HG02981 (cell line): ENCODE data around the gene CUL1.

Experiments
- ATAC-seq: cut with Tn5 transposase; IDR thresholded peaks from one replicate; pipeline ENCODE4 v1.9.1; 2021; ENCODE audit warnings: mild to moderate bottlenecking, moderate library complexity; ENCODE audit not compliant: unreplicated experiment

The CUL1 gene

DNA sequence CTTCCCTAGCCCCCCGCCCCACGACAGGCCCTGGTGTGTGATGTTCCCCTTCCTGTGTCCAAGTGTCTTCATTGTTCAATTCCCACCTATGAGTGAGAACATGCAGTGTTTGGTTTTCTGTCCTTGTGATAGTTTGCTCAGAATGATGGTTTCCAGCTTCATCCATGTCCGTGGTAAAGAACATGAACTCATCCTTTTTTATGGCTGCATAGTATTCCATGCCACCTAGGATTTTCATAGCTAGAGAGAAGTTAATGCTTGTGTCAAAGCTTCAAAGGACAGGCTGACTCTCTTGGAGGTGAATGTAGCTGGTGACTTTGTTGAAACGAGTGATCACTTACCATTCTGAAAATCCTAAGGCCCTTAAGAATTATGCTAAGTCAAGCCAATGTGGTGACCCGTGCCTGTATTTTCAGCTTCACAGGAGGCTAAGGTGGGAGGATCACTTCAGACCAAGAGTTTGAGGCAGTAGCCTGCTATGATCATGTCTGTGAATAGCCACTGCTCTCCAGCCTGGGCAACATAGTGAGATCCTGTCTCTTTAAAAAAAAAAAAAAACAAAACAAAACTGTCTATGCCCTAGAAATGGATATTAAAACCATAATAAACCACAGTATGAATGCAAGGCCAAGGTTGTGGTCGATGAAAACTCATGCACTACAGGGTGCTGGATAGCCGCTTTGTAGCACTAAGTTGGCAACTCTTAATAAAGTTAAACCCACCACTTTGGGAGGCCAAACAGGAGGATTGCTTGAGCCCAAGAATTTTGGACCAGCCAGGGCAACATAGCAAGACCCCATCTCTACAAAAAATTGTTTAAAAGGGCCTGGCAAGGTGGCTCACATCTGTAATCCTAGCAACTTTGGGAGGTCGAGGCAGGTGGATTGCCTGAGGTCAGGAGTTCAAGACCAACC, 52.0 kb downstream of the CUL1 start:
- ATAC-seq: no peak

DNA sequence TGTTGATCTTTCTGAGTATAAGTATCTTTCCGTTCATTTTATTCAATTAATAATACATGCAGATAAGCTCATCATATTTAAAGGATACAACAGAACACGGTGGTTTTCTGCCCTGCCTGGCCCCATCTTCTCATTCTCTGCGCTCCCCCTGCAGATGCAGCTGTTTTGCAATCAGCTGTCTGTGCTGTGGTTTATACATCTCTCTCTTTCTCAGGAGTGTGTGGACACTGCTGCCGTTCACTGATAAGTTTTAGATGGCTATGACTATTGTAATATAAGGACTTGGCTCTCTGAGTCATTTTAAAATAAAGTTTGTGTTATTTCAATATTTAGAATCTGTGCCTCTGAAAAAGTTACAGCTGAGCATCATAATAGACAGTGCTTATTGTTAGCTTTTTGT, 54.5 kb downstream of the CUL1 start:
- ATAC-seq: no peak

DNA sequence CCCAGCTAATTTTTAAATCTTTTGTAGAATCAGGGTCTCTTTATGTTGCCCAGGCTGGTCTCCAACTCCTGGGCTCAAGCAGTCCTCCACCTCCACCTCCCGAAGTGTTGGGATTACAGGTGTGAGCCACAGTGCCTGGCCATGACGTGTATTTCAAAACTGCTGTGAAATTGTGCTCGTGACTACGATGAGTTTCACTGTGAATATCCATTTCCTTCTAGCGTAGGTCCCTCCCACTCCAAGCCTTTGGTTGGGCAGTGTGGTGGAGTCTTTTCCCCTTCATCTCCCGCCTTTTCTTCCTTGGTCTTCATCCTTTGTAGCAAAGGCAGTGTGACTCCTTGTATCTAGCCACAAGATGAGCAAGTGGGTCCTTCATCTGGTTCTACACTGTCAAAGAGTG, 56.2 kb downstream of the CUL1 start:
- no peak for ATAC-seq

DNA sequence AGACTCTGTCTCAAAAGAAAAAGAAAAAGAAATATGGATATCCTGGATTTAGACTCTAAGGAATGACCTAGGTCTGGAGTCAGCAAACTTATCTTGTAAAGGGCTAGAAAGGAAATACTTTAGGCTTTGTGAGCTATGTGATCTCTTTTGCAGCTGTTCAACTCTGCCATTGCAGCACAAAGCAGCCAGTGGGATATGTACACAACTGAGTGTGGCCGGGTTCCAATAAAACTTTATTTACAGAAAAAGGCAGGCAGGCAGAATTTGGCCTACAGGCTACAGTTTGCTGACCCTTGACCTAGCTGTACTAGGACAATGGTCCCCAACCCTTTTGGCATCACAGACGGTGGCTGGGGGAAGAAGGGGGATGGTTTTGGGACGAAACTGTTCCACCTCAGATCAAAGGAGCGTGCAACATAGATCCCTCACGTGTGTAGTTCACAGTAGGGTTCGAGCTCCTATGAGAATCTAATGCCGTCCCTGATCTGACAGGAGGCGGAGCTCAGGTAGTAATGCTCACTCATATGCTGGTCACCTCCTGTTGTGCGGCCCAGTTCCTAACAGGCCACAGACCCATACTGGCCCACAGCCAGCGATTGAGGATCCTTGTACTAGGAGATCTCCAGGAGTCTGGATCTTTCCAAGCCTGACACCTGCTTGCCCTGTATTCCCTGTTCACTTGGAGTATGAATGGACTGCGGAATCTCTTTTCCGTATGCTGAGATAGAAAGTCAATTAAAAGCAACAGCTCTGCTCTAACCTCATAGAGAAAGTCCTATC, 63.0 kb downstream of the CUL1 start:
- no peak for ATAC-seq

DNA sequence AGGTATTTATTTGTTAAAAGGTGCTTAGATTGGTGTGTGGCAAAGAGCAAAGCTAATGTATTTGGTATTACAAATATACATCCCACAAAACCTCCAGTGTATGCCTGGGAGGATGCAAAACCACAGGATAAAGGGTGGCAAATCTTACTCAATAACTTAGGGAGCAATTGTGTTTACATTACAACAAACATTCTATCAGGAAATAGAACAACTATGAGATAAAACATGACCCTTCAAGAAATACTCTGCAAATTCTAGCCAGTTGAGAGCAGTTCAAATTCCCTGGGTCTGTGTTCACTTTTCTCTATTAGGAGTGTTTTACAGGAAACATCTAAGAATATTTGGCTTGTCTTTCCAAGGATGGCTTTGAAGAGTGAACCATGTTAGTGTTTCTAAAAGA, 64.9 kb downstream of the CUL1 start:
- no peak for ATAC-seq

DNA sequence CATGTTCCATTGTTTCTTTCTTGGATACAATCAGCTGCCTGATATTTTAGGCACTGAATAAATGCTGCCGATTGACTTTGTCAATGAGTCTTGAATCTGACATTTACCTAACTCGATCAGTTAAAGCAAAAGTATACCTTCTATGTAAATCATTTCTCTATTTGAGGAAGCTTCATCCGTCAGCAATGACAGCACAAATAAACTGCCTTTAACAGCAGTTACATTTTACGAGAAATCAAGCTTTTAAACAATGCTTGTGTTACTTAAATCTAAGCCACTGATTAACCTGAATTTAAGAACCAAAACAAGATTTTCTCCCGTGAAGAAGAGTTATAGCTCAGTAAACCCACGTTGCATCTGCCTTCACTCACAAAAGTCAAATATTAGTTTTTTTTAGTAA, 71.3 kb downstream of the CUL1 start:
- no peak for ATAC-seq

DNA sequence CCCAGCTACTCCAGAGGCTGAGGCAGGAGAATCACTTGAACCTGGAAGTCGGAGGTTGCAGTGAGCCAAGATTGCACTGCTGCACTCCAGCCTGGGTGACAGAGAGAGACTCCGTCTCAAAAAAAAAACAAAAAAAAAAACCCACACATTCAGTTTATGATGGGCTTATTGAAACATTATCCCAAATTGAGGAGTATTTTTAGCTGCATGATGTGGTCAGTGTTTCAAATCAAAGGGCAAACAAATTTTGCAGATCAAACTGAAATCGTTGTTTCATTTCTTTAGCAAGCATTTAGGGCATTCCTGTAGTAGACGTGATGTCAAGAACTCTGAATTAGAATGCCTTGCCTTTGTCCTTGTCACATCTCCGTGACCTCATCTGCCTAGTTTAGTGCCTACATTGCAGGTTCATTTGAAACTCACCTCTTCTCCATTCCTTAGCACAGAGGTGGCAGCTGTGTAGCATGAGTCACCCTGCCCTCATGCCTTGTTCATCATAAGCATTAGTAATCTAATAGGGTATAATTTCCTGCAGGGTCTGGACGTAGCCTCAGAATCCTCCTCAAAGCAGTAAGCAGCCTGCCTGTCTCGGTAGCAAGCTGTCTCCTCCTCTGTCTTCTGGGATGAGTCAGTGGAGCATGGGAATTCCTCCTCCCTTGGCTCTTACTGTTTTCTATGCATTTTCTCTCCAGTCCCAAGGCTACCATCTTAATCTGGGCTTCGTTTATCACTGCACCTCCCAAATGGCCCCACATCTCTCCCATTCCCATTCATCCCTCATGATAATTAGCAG, 73.8 kb downstream of the CUL1 start:
- ATAC-seq: no peak

DNA sequence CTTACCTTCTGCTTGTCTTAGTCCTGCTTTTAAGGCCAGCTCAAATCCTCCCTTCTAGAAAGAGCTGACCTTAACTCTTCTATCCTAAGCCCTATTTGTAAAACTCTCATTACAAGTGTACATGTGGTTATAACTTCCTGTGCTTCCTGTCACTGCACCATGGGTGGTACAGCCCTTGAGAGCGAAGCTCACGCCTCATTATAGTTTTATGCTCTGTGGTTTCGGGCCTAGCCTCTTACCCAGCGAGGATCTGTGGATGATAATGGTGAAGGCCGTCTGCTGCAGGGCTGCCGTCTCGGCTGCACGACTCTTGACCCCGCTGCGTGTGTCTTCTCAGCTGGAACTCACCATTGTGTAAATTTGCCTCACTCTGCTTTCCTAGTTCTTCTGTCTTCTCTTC, 74.6 kb downstream of the CUL1 start:
- ATAC-seq: peak; percentile 94

DNA sequence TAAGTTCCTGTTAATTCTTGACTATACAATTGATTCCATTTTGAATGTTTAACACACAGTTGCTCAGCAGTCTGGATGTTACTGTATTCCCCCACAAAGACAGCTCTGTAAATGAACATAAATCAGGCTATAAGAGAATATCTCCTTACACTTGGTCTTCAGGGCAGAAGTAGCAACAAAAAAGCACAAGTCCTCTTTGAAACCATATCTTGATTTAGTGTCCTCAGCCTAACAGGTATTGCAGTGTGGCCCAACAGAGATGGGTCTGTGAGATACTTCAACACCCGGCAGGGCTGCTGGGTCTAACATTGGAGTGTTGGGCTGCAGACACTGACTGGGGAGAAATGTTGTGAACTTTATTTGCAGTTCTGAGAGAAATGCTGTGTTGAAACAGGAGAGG, 75.8 kb downstream of the CUL1 start:
- no peak for ATAC-seq

DNA sequence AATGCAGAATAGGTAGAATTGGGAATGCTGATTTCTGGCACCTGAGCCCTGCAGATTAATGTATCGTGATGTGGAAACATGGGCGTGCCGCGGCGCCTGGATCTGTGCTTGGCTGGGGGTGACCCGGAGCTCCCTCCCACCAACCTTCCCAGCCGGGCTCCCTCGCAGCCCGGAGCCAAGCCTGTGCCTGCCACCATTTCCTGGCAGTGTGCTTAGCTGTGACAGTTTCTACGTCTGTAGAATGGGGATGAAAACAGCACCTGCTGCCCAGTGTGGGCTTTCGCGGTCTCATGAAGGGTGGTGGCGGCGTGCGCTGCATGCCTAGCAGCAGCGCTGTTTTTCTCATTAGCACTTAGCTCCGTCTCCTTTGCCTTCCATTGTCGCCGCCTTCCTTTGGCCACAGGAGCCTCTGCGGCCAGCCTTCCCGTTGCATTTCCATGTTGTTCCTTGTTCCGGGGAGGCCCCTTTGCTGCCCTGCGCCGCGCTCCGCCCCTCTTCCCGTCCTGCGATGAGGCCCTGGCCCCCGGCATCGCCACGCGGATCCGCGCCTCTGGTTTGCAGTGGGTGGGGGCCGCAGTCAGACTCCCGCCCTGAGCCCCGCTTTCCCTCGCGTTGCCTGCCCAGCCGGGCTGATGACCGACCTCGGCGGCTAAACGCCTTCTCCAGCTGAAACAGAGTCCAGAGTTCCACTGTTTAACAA, 84.2 kb downstream of the CUL1 start:
- ATAC-seq: no peak

DNA sequence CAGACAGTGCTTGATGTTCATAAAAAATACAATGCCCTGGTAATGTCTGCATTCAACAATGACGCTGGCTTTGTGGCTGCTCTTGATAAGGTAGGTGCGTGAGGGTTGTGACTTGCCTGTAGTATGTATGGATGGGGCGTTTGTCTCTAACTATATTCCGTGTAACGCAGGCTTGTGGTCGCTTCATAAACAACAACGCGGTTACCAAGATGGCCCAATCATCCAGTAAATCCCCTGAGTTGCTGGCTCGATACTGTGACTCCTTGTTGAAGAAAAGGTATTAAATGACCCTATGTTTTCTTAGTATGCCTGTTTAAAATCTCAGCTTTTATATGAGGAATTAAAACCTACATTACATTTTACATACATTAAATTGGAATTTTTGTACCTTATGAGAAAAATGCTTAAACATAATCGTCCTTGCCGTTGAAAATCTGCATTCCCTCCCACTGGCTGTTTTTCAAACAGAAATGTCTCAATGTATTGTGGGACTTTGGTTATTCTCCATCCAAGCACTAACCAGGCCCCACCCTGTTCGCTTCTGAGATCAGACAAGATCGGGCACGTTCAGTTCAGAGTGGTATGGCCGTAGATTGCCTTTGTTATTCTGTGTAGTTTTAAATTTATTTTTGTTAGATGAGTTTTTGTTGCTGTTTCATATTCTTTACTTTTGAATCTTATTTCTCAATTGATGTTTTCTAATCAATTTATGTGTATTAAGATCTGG, 85.3 kb downstream of the CUL1 start:
- no peak for ATAC-seq

DNA sequence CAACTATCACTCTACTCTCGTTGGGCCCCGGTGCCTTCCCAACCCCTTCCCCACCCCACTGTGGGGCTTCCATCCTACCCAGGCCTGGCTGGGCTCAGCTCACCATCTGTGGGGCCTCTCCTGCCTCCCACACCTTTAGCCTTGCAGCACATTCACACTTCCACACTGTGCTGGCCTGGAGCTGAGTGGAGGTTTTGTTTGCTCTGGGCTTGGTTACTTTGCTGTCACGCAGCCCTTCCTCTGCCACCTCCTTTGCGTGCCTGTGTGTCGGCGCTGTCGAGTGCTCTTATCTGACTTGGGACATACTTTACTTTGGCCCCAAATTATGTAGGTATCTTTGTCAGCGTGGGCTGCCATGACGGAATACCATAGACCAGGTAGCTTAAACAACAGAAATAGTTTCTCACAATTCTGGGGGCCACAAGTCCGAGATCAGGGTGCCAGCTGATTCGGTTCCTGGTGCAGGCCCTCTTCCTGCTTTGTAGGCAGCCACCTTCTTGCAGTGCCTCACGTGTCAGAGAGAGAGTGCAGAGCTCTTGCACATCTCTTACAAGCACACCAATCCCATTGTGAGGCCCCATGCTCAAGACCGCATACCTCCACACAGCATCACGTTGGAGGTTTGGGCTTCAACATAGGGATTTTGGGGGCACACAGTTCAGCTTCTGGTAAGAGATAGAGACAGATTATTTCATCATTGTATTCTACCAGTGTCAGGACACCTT, 89.0 kb downstream of the CUL1 start:
- no peak for ATAC-seq

DNA sequence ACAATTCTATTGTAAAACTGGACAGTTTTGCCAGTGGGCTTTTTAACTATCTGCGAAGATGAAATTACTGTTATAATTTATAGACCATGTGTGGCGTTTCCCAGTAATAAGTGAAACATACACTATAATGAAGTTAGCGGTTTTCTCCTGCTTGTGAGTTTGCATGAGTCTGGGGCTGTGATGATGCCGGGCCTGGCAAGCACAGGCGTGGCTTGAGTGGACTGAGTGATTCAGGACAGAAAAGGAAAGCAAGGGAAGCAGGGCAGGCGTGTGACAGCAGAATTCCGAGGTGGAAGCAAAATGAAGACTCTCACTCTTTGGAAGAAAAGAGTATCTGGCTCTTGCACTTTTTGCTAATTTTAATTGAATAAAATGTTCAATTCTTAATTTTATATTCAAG, 90.5 kb downstream of the CUL1 start:
- ATAC-seq: no peak

DNA sequence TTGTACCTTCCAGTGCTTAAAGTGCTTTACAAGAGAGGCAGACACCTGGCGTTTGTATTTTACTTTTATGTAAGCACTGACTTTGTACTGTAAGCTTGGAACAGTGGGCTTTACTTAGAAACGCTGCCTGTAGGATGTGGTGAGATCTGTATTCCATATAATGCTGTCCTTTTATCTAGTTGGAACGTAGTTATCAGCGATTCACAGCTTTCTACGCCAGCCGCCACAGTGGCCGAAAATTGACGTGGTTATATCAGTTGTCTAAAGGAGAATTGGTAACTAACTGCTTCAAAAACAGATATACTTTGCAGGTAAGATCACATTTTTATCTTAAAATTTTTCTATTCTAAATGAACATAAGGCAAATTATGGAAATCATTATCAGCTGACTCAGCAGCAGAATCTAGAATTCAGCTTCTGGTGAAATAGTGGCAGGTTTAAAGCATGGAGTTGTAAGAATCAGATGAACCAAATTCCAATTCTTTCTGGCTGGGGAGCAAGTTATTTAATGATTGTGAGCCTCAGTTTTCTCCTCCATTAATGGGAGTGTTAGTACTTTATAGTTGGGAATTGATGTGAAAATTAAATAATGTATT, 91.5 kb downstream of the CUL1 start:
- no peak for ATAC-seq

DNA sequence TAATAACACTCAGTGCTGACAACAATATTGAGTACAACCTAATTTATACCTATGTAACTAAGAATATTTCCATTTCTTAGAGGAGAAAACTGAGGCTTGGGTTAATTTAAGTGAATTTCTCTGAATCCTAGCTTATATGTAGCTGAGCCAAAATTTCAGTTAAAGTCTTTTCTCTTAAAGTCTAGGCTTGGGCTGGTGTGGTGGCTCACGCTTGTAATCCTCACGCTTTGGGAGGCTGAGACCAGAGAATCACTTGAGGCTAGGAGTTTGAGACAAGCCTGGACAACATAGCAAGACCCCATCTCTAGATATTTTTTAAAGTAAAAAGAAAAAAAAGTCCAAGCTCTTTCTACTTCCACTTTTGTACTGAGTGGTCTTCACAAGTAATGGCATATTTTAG, 92.1 kb downstream of the CUL1 start:
- ATAC-seq: no peak

DNA sequence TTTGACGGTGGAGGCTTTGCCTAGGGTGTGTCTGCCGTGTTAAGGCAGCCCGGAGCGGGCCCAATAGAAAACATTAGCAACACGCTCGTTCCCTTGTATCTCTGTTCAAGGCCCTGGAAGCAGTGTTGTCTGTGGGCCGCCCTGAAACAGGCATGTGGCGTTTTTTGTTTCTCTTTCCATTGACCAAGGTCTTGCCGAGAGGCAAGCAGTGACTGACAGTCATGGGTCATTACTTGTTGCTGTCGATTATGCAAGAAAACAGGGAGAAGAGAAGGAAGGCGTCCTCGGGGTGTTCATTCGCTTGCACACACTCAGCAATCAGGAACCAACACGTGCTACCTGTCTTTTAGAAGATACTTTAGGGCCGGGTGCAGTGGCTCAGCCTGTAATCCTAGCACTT, 92.8 kb downstream of the CUL1 start:
- no peak for ATAC-seq

DNA sequence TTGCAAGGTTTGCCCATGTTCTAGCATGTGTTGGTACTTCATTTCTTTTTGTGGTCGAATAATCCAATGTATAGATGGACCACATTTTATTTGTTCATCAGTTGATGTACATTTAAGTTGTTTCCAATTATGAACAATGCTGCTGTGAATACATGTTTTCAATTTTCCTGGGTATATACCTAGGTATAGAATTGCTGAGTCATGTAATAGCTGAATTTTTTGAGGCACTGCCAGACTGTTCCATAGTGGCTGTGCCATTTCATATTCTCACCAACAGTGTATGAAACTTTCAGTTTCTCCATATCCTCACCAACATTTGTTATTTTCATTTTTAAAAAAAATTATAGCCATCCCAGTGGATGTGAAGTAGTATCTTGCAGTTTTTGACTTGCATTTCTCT, 94.9 kb downstream of the CUL1 start:
- no peak for ATAC-seq

DNA sequence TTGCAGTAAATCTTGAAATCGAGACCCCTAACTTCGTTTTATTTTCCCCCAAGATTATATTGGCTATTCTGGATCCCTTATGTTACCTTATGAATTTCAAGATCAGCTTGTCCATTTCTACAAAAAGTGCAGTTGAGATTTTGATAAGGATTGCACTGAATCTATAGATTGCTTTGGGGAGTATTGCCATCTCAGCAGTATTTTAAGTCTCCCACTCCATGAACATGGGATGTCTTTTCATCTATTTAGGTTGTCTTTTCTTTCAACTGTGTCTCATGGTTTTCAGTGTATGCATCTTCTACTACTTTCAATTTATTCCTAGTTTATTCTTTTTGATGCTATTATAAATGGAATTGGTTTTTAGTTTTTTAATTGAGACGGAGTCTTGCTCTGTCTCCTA, 95.8 kb downstream of the CUL1 start:
- ATAC-seq: no peak

DNA sequence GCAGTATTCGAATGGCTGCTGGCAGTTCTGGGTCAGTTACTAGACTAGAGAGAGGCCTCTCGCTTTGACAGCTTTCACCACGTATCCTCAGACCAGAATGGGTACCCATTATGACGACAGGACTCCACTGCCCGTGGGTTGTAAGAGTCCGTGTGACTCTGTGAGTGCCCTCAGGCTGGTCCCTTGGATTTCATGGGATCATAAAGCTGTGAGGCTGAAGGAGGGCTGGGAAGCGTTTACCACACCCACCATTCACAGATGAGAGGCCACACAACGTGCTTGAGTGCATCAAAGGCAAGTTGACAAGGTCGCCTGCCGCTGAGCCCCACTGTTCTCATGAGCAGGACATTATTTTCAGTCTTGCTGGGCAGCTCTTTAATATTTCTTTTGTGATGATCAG, 98.1 kb downstream of the CUL1 start:
- no peak for ATAC-seq
